HPDE6-E6E7 (cell line): Measurements from ENCODE around the gene CEACAM4.

Experiments used
- DNase-seq: peaks from one replicate; pipeline ENCODE4 v3.0.0; 2011; ENCODE audit warnings: missing footprints; ENCODE audit errors: extremely low spot score

CEACAM4 gene

DNA sequence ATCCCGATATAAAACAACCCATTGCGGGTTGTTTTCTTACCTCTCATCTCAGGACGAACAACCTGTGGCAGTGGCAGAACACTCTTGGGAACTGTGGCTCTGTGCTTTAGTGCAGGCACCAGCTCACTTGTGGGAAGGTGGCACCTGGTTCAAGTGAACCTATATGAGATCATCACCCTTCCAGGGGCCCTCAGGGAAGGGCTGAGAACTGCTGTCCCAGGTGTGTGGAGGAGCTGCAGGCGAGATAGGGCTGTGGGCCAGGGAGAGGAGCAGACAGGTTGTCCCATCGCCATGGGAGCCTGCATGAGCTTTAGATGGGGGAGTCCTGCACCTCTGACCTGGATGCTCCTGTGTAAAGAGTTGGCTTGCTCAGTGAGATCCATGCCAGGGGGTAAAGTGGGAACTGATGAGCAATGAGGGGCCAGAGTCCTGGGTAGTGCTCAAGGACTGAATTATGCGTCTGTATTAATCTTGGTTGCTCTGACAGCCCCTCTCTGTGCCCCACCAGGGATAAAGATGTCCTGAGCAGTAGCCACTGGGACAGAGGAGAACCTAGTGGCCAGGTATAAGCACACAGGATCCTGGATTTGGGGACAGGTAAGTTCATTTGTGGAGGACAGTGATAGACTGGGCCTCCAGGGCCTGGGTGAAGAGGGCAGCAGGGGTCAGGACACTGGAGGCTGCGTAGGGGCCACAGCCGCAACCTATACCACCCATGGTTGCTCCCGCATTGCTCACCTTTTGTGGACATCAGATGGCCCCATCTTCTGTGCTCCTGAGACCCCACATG lies 8.7 kb downstream of the CEACAM4 start:
- DNase-seq = no peak

DNA sequence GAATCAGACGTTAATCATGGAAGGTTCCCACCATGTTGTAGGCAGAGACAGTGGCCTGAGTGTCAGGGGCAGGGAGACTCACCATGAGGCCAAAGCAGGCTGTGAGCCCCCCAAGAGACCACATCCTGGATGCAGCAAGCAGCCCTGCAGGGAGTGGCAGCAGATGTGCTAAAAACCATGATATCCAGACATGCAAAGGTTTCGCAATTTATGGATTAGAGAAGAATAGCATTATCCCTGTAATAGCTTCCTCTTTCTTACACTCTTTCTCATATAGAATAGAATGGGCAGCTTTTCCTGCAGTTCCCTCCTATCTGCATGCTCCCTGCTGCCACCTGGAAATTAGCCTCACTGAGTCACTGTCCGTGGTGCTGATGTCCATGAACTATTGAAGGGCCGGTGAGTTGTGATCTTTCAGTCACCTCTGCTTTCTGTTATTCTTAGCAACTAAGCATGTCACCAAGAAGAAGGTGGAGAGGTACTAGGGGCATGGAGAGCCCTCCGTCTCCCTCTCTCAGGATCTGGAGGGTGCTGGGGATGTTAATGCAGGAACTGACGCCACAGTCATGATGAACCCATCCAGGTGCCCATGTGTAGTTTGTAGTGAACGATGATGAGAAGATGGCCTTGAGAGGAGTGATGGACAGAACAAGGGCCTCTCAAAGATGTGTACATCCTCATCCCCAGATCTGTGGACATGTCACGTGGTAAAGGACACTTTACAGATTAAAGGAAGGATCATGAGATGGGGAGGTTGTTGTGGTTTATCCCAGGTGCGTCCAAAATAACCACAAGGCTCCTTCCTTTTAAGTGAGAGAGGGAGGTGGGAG lies 9.9 kb downstream of the CEACAM4 start:
- no peak for DNase-seq

DNA sequence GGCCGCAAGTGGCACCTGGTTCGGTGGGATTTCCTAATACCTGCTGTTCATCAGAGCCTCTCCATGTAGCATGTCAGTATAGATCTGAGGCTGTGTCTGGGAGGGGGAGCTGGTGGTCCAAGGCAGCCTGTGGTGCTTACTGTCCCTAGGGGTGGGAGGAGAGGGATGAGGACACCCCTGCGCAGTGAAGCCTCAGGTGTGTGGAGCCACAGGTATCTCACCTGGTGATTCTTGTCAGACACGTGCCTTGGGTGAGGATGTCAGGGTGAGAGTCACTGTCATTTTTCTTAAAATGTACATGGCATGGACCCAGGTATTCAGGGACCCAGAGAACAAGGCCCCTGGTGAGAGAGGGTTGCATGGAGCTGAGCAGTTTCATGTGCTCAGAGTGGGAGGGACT lies 11.7 kb downstream of the CEACAM4 start:
- DNase-seq = no peak

DNA sequence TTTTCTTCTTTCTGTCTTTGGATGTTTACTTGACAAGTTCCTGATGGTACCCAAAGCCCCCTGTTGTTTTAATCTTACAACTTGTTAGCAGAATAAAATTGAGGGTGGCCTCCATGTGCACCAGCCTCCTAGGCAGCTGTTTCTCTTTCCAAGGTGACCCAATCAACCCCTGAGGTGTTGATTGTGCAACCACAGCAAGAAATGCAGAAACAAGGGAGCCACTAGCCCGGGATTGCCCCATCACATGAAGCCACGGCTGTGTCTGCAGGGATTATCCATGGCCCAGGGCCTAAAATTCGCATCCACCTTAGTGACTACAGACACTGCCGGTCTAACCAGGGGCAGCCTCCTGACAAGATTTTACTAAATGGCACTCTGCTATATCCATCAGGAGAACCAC lies 14.4 kb downstream of the CEACAM4 start:
- DNase-seq = no peak

- no peak for DNase-seq
Measured at GRCh38 chr19:41610789-41611188, 16.1 kb downstream of the CEACAM4 start.

DNA sequence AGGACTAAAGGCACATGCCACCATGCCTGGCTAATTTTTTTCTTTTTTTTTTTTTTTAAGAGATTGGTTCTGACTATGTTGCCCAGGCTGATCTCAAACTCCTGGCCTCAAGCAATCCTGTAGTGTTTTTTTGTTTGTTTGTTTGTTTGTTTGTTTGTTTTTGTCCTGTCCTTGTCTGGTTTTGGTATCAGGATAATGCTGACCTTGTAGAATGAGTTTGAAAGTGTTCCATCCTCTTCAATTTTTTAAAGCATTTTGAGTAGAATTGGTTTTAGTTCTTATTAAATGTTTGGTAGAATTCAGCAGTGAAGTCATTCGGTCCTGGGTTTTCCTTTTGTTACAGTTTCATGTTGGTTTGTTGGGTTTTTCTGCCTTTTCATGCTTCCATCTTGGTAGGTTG lies 19.2 kb downstream of the CEACAM4 start:
- no peak for DNase-seq

GRCh38 chr19:41606215-41606837 lies 20.5 kb downstream of the CEACAM4 start:
- DNase-seq = no peak

GRCh38 chr19:41604831-41605230 lies 22.0 kb downstream of the CEACAM4 start:
- DNase-seq = no peak

- no peak for DNase-seq
Measured at GRCh38 chr19:41601771-41602170, 25.1 kb downstream of the CEACAM4 start.

DNA sequence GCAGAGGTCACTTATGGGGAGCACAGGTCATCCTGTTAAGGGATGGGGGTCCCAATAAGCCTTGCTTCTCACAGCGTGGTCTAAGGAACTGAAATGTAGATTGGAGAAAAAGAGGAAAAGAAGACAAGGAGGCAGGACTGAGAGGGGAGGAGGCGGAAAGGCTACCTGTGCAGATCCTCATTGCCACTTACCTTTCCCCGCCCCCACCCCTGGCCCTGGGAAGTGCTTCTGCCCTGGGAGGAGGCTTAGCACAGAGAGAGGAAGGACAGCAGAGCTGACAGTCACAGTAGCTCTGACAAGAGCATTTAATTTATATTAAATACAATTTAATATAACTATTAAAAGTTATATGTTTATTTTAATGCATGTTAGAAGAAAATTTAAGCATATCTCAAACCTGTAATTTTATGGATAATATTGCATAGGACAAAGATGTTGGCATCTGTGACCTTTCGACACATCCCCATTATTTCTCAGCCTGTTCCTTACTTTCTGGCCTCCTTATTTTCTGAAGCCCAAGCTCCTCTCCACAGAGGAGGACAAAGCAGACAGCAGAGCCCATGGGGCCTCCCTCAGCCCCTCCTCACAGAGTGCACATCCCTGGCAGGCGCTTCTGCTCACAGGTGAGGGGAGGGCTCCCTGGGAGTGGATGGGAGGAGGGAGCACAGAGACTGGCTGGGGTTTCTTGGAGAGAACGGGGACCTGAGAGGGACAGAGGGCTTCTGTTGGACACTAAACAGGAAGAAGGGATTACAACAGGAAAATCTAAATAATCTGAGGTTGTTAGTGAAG lies 27.5 kb downstream of the CEACAM4 start:
- no peak for DNase-seq

- peak; percentile 69 for DNase-seq
Measured at GRCh38 chr19:41597600-41598041, 29.3 kb downstream of the CEACAM4 start.

DNA sequence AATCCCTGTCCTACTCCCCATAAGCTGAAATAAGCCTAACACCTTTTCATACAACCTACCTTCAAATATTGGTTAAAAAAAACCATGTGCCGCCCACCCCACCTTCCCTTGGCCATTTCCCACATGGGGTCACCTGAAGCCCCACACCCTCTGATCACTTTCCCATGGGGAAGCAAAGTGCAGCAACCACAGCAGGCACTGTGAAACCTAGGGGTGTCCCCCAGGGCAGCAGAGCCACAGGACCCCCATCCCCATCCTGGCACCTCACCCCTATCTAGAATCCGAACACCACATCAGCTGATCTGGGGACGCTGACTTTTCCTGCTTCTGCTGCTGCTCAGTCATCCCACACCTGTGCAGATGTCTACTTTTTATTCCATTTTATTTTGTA lies 31.0 kb downstream of the CEACAM4 start:
- no peak for DNase-seq

DNA sequence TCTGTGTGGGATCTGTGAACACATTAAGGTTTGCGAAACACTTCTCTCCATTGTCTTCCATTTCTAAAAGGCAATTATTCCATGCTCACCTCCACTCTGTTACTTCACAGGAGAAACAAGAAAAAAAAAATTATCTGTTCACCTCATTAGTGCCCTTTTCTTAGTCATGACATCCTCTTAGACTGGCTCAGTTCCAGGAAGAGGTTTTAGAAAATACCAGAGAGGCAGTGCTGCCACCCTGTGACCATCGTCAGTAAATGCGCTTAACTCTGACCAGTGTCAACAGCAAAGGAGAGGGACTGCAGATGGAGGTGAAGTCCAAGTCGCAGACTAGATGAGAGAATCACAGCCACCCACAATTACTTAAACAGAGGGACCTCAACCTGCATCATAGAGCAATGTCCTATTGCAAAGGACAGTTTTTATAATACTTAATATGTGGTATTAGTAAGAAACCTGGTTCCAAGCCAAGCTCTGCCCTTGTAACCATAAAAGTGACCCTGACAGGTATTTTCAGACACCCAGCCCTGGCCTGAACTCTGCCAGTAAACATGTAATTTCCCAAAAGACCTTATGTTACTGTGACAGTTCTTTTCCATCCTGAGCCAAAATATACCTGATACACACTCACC lies 31.5 kb downstream of the CEACAM4 start:
- DNase-seq = peak; percentile 42

DNA sequence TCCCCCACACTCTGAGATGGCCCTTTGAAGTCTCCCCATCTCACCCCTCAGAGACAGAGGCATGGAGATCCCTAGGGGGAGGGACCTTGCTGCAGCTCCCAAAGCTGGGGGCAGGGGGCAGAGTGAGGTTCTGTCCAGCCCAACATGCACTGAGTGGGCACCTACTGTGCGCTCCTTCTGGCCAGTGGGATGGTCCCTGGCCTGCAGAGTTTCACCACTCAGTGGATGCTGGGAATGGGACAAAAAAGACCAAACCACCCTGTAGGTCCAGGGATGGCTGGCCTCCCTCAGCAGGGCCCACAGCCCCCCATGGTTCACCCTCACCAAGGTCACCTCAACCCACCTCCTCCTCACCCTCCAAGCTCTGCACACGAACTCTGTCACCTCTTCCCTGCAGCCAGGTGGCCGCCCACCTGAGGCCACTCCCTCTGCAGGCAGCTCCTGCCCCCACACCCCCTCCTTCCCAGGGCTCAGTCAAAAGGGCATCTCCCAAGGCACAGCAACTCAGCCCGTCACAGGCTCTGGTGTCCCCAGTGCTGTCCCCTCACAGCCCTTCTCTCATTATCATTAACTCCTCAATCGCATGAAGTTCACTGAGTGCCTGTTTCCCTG lies 34.8 kb downstream of the CEACAM4 start:
- DNase-seq = no peak

- no peak for DNase-seq
Measured at GRCh38 chr19:41590936-41591335, 35.9 kb downstream of the CEACAM4 start.

- no peak for DNase-seq
Measured at GRCh38 chr19:41589371-41589770, 37.5 kb downstream of the CEACAM4 start.

- DNase-seq = no peak
Measured at GRCh38 chr19:41588497-41589209, 38.2 kb downstream of the CEACAM4 start.

DNA sequence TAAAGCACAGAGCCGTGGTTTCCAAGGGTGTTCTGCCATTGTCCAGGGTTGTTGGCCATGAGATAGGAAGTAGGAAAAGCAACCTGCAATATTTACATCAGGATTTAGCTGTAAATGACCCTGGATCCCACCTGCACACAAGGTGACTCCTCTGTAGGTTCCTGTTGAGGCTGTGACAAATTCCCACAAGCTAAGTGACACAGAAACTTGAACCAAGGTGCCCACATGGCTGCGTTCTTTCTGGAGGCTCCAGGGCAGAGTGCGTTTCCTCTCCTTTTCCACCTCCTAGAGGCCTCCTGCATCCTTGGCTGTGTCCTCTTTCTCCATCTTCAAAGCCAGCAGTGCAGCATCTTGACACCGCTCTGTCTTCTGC lies 39.0 kb downstream of the CEACAM4 start:
- no peak for DNase-seq

DNA sequence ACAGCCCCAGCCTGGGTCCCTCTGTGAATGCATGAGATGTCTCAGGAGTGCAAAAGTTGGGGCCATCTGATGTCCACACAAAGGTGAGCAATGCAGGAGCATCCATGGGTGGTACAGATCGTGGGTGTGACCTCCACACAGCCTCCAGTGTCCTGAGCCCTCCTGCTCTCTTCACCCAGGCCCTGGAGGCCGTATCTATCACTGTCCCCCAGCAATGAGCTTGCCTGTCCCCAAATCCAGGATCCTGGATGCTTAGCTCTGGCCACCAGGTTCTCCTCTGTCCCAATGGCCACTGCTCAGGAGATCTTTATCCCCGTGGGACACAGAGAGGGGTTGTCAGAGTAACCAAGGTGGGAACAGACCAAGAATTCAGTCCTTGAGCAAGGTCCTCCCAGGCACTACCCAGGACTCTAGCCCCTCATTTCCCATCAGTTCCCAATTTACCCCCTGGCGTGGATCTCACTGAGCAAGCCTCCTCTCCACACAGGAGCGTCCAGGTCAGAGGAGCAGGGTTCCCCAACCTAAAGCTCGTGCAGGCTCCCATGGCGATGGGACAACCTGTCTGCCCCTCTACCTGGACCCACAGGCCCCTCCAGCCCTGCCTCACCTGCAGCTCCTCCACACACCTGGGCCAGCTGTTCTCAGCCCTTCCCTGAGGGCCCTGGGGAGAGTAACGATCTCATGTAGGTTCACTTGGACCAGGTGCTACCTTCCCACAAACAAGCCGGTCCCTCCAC lies 39.6 kb downstream of the CEACAM4 start:
- DNase-seq = no peak

DNA sequence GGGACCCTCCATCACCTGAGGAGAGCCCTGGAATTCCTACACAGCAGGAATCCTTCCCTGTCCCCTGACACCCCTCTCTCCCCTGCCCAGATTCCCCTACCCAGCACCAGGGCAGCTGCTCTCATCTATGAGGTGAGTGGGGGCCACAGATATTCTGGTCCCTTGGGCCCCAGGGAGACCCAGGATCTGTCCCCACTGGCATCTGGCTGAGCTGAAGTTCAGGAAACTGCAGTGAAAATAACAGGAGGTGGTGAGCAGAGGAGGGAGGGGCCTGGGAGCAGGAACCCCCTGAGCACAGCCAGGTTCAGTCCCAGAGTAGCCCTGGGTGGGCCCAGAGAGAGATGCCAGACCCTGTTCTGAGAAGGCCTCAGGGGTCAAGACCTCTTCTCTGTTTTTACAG lies 40.8 kb downstream of the CEACAM4 start:
- DNase-seq = no peak
